HepG2 (cell line): ENCODE data around the gene SH2D3C. TPM values are rescaled to one million over a fixed set of nuclear protein-coding genes. Genes with fewer than 3 reads are reported as not detected.

Source experiments
- CAMTA2 ChIP-seq: sonication (generic); formaldehyde crosslinking; IDR thresholded peaks from 2 replicates; pipeline ENCODE4 v1.4.0; 2020; ENCODE audit warnings: mild to moderate bottlenecking, missing genetic modification reagents, borderline replicate concordance
- HDAC6 ChIP-seq: fragments of 200-600 bp; sonication (generic); IDR thresholded peaks from 2 replicates; pipeline ENCODE4 v1.7.0; 2017; ENCODE audit warnings: mild to moderate bottlenecking, antibody characterized with exemption, low read length, low read depth
- MAFF ChIP-seq: IDR thresholded peaks from 2 replicates; pipeline ENCODE4 v1.6.1; 2011; ENCODE audit warnings: low read depth, low read length, improper control_type of control experiment
- NBN ChIP-seq: fragments of 450-650 bp; conservative IDR thresholded peaks from 2 replicates; pipeline ENCODE4 v1.6.1; 2017
- PRDM4 ChIP-seq: sonication (generic); formaldehyde crosslinking; IDR thresholded peaks from 2 replicates; pipeline ENCODE4 v1.9.0; 2021; ENCODE audit warnings: missing genetic modification reagents, borderline replicate concordance
- SALL2 ChIP-seq: sonication (generic); formaldehyde crosslinking; IDR thresholded peaks from 2 replicates; pipeline ENCODE4 v1.8.1; 2023; ENCODE audit warnings: mild to moderate bottlenecking, missing genetic modification reagents, inconsistent platforms
- SIX4 ChIP-seq: sonication (generic); formaldehyde crosslinking; IDR thresholded peaks from 2 replicates; pipeline ENCODE4 v1.4.0; 2020; ENCODE audit warnings: missing genetic modification reagents
- TCF12 ChIP-seq, 2 experiments: fragments of 450-650 bp in 1 of 2; sonication (generic) in 1 of 2; formaldehyde crosslinking in 1 of 2; IDR thresholded peaks; 2 replicates each; pipeline versions ENCODE4 v1.6.1 to v1.8.0; 2017 to 2022; ENCODE audit warnings: antibody characterized with exemption in 1 of 2, mild to moderate bottlenecking in 1 of 2, missing genetic modification reagents in 1 of 2, moderate library complexity in 1 of 2
- TMF1 ChIP-seq: sonication (generic); formaldehyde crosslinking; IDR thresholded peaks from 2 replicates; pipeline ENCODE4 v1.8.1; 2022; ENCODE audit warnings: low read depth, missing genetic modification reagents
- ZMYM4 ChIP-seq: sonication (generic); formaldehyde crosslinking; IDR thresholded peaks from 2 replicates; pipeline ENCODE4 v1.8.1; 2023; ENCODE audit warnings: mild to moderate bottlenecking, missing genetic modification reagents
- ZNF335 ChIP-seq: sonication (generic); formaldehyde crosslinking; IDR thresholded peaks from 2 replicates; pipeline ENCODE4 v1.4.0; 2020; ENCODE audit warnings: missing genetic modification reagents
- ZNF441 ChIP-seq: sonication (generic); formaldehyde crosslinking; IDR thresholded peaks from 2 replicates; pipeline ENCODE4 v1.7.0; 2021; ENCODE audit warnings: missing genetic modification reagents, borderline replicate concordance
- ZNF570 ChIP-seq: sonication (generic); formaldehyde crosslinking; IDR thresholded peaks from 2 replicates; pipeline ENCODE4 v1.4.0; 2020; ENCODE audit warnings: mild to moderate bottlenecking, missing genetic modification reagents, borderline replicate concordance
- ZNF605 ChIP-seq: sonication (generic); formaldehyde crosslinking; IDR thresholded peaks from 2 replicates; pipeline ENCODE4 v1.8.0; 2022; ENCODE audit warnings: mild to moderate bottlenecking, missing genetic modification reagents
- ZNF616 ChIP-seq: sonication (generic); formaldehyde crosslinking; IDR thresholded peaks from 2 replicates; pipeline ENCODE4 v1.5.0; 2020; ENCODE audit warnings: low read depth, mild to moderate bottlenecking, missing genetic modification reagents
- ZNF773 ChIP-seq: sonication (generic); formaldehyde crosslinking; IDR thresholded peaks from 2 replicates; pipeline ENCODE4 v1.4.0; 2020; ENCODE audit warnings: missing genetic modification reagents, borderline replicate concordance
- ZNF83 ChIP-seq: sonication (generic); formaldehyde crosslinking; IDR thresholded peaks from 2 replicates; pipeline ENCODE4 v1.4.0; 2020; ENCODE audit warnings: missing genetic modification reagents, mild to moderate bottlenecking, borderline replicate concordance
- polyA plus RNA-seq, 8 experiments: library from polyadenylated mRNA; depleted of rRNA in 3 of 8; stranded (reverse) in 7 of 8; unstranded in 1 of 8; fragments of >200 nt; fragmentation: Illumina TruSeq in 4 of 8; extraction: Trizol in 4 of 8; gene quantifications; 2 replicates each; pipeline versions ENCODE4 v1.2.1 to v1.2.3, GENCODE V29; 2011 to 2016; ENCODE audit warnings: low read depth in 4 of 8, missing spikeins in 1 of 8, mixed read lengths in 1 of 8; ENCODE audit not compliant: insufficient read depth in 1 of 8
- total RNA-seq, 5 experiments: library from RNA; depleted of rRNA; stranded (reverse); fragments of >200 nt; fragmentation: Illumina TruSeq; extraction: Trizol; gene quantifications; 2 replicates each; pipeline ENCODE4 v1.2.3, GENCODE V29; 2016; ENCODE audit warnings: low read depth in 1 of 5
- TF ChIP-seq, protein P1 (sequence below): sonication (generic); formaldehyde crosslinking; conservative IDR thresholded peaks from 2 replicates; pipeline ENCODE4 v1.8.1; 2023; ENCODE audit warnings: missing genetic modification reagents
- TF ChIP-seq, protein P2 (sequence below): sonication (generic); formaldehyde crosslinking; IDR thresholded peaks from 2 replicates; pipeline ENCODE4 v1.4.0; 2020; ENCODE audit warnings: missing genetic modification reagents, borderline replicate concordance

The SH2D3C gene
- total and polyA plus RNA-seq, 2 of the 13 experiments (the other 11 are each of a cell fraction or from before 2014, with no cell fraction given), result not detected

GRCh38 chr9:127825319-127826051 lies 47.0 kb upstream of the SH2D3C start (continued):
- TF ChIP-seq ZNF441 (CRISPR knock-in tag), result peak; percentile 68; the same call in 1 of the 2 replicates
- TF ChIP-seq ZNF83, result no peak
- TF ChIP-seq SALL2 (CRISPR knock-in tag), result peak; percentile 55; the same call in 1 of the 2 replicates
- TF ChIP-seq TCF12 (IDR thresholded peaks at IDR 0.05), result no peak
- TF ChIP-seq TCF12 (CRISPR knock-in tag; IDR thresholded peaks at IDR 0.05), result no peak
- no peak for TF ChIP-seq MAFF
- no peak for TF ChIP-seq TMF1 (CRISPR knock-in tag)
- TF ChIP-seq ZNF570, result no peak
- no peak for TF ChIP-seq CAMTA2 (CRISPR knock-in tag)
- TF ChIP-seq, protein P1, sequence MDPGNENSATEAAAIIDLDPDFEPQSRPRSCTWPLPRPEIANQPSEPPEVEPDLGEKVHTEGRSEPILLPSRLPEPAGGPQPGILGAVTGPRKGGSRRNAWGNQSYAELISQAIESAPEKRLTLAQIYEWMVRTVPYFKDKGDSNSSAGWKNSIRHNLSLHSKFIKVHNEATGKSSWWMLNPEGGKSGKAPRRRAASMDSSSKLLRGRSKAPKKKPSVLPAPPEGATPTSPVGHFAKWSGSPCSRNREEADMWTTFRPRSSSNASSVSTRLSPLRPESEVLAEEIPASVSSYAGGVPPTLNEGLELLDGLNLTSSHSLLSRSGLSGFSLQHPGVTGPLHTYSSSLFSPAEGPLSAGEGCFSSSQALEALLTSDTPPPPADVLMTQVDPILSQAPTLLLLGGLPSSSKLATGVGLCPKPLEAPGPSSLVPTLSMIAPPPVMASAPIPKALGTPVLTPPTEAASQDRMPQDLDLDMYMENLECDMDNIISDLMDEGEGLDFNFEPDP, result no peak
- TF ChIP-seq ZNF773 (CRISPR knock-in tag), result no peak
- TF ChIP-seq ZMYM4 (CRISPR knock-in tag), result peak; percentile 37; the same call in 1 of the 2 replicates
- 0 out of 2 replicates have a peak, but pooled peaks have one; percentile 43 for TF ChIP-seq ZNF605 (CRISPR knock-in tag)
- no peak for TF ChIP-seq NBN
- TF ChIP-seq HDAC6, result no peak
- TF ChIP-seq ZNF335, result no peak
- TF ChIP-seq ZNF616 (CRISPR knock-in tag), result no peak
- no peak for TF ChIP-seq PRDM4 (CRISPR knock-in tag)
- no peak for TF ChIP-seq SIX4 (CRISPR knock-in tag)
- TF ChIP-seq, protein P2, sequence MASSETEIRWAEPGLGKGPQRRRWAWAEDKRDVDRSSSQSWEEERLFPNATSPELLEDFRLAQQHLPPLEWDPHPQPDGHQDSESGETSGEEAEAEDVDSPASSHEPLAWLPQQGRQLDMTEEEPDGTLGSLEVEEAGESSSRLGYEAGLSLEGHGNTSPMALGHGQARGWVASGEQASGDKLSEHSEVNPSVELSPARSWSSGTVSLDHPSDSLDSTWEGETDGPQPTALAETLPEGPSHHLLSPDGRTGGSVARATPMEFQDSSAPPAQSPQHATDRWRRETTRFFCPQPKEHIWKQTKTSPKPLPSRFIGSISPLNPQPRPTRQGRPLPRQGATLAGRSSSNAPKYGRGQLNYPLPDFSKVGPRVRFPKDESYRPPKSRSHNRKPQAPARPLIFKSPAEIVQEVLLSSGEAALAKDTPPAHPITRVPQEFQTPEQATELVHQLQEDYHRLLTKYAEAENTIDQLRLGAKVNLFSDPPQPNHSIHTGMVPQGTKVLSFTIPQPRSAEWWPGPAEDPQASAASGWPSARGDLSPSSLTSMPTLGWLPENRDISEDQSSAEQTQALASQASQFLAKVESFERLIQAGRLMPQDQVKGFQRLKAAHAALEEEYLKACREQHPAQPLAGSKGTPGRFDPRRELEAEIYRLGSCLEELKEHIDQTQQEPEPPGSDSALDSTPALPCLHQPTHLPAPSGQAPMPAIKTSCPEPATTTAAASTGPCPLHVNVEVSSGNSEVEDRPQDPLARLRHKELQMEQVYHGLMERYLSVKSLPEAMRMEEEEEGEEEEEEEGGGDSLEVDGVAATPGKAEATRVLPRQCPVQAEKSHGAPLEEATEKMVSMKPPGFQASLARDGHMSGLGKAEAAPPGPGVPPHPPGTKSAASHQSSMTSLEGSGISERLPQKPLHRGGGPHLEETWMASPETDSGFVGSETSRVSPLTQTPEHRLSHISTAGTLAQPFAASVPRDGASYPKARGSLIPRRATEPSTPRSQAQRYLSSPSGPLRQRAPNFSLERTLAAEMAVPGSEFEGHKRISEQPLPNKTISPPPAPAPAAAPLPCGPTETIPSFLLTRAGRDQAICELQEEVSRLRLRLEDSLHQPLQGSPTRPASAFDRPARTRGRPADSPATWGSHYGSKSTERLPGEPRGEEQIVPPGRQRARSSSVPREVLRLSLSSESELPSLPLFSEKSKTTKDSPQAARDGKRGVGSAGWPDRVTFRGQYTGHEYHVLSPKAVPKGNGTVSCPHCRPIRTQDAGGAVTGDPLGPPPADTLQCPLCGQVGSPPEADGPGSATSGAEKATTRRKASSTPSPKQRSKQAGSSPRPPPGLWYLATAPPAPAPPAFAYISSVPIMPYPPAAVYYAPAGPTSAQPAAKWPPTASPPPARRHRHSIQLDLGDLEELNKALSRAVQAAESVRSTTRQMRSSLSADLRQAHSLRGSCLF, result no peak
